ENCODE data around the gene EXD3.
A peak's percentile ranks its signal among the peaks of the same experiment; 100 is the strongest.
"Not testable (repeated sequence)": the region's sequence is repeated elsewhere in the genome, so short reads cannot be mapped to it uniquely, and the experiment has no call there.

EXD3 gene

GRCh38 chr9:137327641-137328550, 95.1 kb downstream of the EXD3 start:
- DNase-seq = not testable (repeated sequence)

- DNase-seq = no peak
Measured at GRCh38 chr9:137326445-137327065, 96.4 kb downstream of the EXD3 start.

GRCh38 chr9:137325799-137326198, 97.2 kb downstream of the EXD3 start:
- DNase-seq = no peak

GRCh38 chr9:137325124-137325523, 97.8 kb downstream of the EXD3 start:
- DNase-seq = no peak

- DNase-seq = no peak
Measured at GRCh38 chr9:137323531-137324331, 99.2 kb downstream of the EXD3 start.

GRCh38 chr9:137321726-137322361, 101.1 kb downstream of the EXD3 start:
- DNase-seq = no peak

GRCh38 chr9:137320555-137321384, 102.2 kb downstream of the EXD3 start:
- DNase-seq = no peak

GRCh38 chr9:137319739-137320551, 103.0 kb downstream of the EXD3 start:
- DNase-seq = no peak

GRCh38 chr9:137319011-137319738, 103.8 kb downstream of the EXD3 start:
- DNase-seq = no peak

- no peak for DNase-seq
Measured at GRCh38 chr9:137318602-137319001, 104.4 kb downstream of the EXD3 start.

- DNase-seq = no peak
Measured at GRCh38 chr9:137317718-137318511, 105.0 kb downstream of the EXD3 start.

- DNase-seq = no peak
Measured at GRCh38 chr9:137317021-137317717, 105.8 kb downstream of the EXD3 start.

- peak; percentile 49 for DNase-seq
Measured at GRCh38 chr9:137316012-137316981, 106.7 kb downstream of the EXD3 start.

- no peak for DNase-seq
Measured at GRCh38 chr9:137315581-137316011, 107.4 kb downstream of the EXD3 start.

GRCh38 chr9:137314561-137315560, 108.1 kb downstream of the EXD3 start:
- no peak for DNase-seq

GRCh38 chr9:137313956-137314560, 108.9 kb downstream of the EXD3 start:
- DNase-seq = no peak

Measured in fibroblast of skin of right quadriceps (primary cell).